D721Med (cell line): ENCODE data around the gene CCDC91.

Experiments
- DNase-seq: peaks from one replicate; pipeline ENCODE4 v3.0.0; 2011; ENCODE audit warnings: low spot score; ENCODE audit not compliant: insufficient read length
- FAIRE-seq: peaks from 2 replicates; lab custom pipeline; 2011; peaks lifted over from hg19 to GRCh38; lab: Jason Lieb, UNC
- TF ChIP-seq, protein P1 (sequence below): IDR thresholded peaks from 2 replicates; pipeline ENCODE4 v1.5.1; 2012; ENCODE audit warnings: mild to moderate bottlenecking, control low read depth; ENCODE audit not compliant: insufficient read depth; ENCODE audit errors: missing control alignments

The CCDC91 gene

DNA sequence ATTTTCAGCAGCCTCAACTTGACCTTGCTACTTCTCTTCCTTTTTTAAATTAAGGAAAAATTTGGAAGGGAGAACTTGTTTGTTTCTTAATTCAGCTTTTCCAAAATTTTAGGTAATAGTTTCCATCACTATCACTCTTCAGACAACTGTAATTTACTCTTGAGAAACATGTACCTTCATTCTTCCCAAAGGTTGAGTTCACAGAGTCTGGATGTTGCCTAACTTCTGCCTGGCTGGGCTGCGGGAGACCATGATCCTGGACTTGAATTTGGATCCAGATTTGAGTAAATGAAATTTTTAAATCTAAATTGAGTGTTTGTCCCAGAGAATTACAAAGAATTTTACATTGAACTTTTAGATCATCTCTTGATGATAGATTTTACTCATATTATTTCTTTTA is 193.1 kb downstream of the CCDC91 start:
- TF ChIP-seq, protein P1, sequence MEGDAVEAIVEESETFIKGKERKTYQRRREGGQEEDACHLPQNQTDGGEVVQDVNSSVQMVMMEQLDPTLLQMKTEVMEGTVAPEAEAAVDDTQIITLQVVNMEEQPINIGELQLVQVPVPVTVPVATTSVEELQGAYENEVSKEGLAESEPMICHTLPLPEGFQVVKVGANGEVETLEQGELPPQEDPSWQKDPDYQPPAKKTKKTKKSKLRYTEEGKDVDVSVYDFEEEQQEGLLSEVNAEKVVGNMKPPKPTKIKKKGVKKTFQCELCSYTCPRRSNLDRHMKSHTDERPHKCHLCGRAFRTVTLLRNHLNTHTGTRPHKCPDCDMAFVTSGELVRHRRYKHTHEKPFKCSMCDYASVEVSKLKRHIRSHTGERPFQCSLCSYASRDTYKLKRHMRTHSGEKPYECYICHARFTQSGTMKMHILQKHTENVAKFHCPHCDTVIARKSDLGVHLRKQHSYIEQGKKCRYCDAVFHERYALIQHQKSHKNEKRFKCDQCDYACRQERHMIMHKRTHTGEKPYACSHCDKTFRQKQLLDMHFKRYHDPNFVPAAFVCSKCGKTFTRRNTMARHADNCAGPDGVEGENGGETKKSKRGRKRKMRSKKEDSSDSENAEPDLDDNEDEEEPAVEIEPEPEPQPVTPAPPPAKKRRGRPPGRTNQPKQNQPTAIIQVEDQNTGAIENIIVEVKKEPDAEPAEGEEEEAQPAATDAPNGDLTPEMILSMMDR = no peak
- no peak for FAIRE-seq
- no peak for DNase-seq

DNA sequence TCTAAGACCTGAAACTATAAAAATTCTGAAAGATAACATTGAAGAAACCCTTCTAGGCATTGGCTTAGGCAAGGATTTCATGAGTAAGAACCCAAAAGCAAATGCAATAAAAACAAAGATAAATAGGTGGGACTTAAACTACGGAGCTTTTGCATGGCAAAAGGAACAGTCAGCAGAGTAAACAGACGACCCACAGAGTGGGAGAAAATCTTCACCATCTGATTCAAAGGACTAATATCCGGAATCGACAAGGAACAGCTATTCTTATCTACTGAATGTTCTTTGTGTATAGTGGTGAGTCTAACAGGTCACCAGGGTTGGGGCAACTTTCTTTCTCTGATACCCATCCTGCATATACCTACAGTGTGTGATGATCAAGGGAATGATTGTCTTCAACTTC is 198.6 kb downstream of the CCDC91 start:
- DNase-seq = no peak

DNA sequence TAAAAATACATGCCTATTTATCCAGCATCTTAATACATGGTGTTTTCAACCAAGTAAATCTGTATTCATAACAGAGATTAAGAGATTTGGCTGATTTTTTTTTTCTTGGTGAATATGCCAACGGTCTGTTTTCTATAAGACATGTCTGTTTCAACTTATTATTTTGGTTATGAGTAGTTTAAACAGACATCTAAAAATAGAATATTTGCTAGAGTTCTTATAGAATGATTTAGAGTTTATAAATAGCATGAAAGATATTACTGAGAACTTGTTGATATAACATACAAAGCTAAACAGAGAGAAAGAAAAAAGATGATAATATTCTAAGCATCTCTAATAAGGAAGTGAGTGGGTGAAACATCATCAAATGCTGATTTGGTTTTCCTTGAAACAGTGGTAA is 199.9 kb downstream of the CCDC91 start:
- TF ChIP-seq, protein P1 = no peak
- FAIRE-seq (no peak), DNase-seq (no peak)

More for the DNA sequence above, 198.6 kb downstream of the CCDC91 start:
- TF ChIP-seq, protein P1 = no peak
- FAIRE-seq = no peak

DNA sequence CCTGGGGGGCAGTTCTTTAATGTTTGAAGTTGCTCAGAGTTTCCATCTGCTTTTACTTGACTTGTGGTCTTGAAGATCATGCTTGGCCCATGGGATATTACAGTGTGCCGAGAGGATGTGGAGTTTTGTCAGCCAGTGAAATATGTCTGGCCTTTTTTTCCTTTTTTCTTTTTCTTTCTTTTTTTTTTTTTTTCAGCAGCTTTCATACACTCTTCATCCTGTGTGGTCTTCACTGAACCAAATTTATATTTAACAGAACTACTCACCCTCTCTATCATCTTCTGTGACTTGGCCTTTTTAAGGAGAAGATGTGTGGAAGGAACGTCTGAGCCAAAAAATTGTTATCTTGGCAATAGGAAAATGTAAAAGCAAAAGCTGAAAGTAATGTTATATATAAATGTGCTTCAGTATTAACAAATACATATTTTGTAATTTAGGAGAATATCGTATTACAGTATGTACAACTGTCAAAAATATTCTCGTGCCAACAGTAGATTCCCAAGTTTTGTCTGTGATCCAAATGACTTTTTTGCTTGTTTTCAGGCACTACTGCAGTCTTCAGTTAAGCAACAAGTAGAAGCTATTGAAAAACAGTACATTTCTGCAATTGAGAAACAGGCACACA is 200.6 kb downstream of the CCDC91 start:
- DNase-seq = no peak
- no peak for FAIRE-seq
- TF ChIP-seq, protein P1 = no peak

DNA sequence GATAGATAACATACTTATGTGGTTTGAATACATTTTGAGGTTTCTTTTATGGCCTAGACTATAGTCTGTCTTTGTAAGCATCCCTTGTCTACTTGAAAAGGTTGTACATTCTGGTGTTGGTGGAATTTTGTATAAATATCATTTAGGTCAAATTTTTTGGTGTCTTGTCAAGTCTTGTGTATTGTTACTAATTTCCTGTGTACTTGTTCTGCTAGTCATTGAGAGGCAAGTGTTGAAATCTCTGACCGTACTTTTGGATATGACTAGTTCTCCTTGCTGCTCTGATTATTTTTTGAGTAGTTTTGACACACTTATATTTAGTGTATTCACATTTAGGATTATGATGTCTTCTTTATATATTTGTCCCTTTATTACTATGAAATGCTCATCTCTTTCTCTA is 219.6 kb downstream of the CCDC91 start:
- TF ChIP-seq, protein P1 = no peak
- DNase-seq (no peak), FAIRE-seq (peak; percentile 44)

DNA sequence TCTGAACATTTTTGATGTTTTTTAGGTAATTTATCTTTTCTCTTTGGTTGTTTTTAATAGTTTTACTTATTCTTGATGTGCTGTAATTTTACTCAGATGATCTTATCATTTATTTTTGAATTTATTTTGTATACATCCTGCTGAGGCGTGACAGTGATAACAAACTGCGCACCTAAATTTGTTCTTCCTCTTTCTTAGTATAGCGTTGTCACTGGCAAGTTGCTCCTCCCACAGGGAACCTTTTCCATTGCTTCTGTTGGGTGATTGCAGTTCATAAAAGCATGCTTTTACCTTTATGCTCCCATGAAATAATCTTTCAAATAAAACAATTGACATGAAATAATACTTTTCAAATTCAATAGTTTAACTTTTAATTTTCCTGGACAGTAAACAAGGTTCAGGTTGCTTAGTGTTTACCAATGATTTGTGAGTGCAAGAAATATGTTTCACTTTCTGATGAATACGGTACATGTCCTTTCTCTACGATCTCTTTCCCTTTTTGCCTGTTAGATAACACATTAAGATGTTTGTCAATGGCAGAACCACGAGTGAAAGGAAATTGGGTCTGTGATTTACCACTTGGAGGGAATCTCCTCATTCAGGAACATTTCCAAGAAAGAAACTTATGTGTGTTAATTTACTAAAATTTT is 223.3 kb downstream of the CCDC91 start:
- DNase-seq (no peak), FAIRE-seq (no peak)
- TF ChIP-seq, protein P1 = no peak

DNA sequence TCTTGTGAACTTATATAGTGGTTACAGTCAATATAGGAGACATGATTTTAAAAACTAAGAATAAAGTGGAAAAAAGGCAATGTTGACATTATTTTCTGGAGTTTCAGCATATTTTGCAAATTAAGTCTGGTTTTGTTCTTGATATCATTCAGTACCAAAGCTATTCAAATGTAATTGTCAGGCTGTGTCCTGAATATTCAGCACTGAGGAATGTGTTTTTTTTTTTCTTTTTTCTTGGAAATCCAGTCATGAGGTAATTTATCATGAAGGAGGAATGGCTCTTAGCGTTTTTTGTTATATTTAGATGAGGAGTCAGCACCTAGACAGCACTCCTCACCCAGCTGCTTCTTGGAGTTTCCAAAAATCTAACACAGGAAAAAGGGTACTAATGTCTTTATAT is 225.5 kb downstream of the CCDC91 start:
- FAIRE-seq (no peak), DNase-seq (no peak)
- TF ChIP-seq, protein P1 = no peak
